NK-92 treated with Interleukin-12 subunit alpha and Interleukin-12 subunit beta, amount 100 ng/mL, for 24 hours (cell line): Measurements from ENCODE around the gene SSBP4.
"Not testable (repeated sequence)": the region's sequence is repeated elsewhere in the genome, so short reads cannot be mapped to it uniquely, and the experiment has no call there.

Source experiments
- DNase-seq: peaks from one replicate; lab custom pipeline; 2025; lab: John Stamatoyannopoulos, UW

The SSBP4 gene

DNA sequence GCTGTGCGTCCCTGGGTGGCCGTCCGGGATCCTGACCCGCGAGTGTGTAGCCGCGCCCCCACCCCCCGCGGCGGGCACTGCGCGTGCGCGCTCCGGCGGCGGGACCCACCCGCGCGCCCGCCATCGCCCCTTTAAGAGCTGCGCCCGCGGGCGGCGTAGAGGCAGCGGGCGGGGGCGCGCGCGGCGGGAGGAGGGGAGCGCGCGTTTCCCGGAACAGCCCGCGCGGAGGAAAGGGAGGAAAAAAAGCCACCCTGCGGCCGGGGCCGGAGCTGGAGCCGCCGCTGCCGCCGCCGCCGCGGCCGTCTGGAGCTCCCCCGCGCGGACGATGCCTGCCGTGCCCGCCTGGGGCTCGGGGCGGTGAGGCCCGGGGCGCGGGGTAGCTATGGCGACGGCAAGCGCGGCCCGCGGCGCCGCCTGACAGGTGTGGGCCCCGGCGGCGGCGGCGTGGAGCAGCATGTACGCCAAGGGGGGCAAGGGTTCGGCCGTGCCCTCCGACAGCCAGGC is at the start of gene SSBP4:
TSS of gene SSBP4 (plus strand) at position 204 of the 504 bp plus-strand sequence. CDS start at position 455, 251 bp downstream.
- peak; percentile 63 for DNase-seq

DNA sequence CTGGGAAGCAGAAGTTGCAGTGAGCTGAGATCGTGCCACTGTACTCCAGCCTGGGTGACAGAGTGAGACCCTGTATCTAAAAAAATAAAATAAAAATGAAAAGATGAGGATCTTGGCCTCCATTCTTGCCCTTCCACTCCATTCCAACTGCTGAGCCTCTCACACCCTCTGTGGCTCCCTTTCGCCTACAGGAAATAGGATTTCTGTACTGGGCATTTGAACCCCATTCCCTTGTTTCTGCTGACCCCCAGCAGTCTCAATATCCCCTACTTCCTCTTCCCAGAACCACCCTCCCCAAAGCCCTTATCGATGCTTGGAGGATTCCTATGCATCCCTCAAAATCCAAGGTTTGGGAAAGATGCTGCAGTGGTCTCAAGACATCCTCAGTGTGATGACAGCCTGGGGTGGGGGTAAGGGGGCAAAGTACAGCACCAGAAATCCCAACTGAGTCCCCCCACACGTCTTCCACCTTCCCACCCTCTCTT is 45.7 kb upstream of the SSBP4 start:
- no peak for DNase-seq

DNA sequence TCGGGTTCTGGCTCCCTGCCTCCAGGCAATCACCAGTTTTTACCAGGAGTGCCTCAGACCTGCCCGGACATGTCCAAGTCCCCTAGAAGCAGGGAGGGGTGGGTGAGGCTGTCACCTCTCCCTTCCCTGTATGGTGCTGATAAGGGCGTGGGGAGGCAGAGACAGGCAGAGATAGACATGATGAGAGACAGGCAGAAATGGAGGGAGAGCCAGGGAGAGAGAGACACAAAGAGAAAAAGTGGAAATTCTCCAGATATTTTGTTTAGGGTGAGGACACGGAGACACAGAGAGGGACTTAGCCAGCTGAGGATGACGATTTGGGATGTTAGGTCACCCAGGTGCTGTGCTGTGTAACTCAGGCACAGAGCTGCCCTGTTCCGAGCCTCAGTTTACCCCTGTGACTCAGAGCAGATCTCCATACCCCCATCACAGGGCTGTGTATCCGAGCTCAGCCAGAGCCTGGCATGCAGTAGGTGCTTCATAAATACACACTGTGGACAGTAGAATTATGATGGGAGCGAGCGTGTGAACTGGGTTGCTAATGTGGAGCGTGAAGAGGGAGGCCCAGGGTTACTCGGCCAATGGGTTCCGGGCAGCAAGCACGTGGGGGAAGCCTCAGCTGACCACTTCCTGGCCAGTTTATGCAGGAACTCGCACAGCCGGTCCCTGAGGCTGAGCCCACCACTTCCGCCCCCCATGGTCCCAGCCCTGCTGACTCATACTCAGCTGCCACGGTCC is 45.1 kb upstream of the SSBP4 start:
- DNase-seq, result peak; percentile 96

DNA sequence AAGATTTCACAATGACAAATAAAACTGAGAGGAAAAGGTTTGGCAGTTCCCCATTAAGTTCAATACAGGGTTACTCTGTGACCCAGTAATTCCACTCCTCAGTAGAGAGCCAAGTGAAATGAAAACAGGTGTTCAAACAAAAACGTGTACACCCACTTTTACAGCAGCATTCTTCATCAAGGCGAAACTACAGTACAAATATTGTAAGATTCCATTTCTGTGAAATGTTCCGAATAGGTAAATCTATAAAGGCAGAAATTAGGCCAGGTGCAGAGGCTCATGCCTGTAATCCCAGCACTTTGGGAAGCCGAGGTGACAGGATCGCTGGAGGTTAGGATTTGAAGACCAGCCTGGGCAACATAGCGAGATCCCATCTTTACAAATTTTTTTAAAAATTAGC is 42.2 kb upstream of the SSBP4 start:
- DNase-seq, result no peak

DNA sequence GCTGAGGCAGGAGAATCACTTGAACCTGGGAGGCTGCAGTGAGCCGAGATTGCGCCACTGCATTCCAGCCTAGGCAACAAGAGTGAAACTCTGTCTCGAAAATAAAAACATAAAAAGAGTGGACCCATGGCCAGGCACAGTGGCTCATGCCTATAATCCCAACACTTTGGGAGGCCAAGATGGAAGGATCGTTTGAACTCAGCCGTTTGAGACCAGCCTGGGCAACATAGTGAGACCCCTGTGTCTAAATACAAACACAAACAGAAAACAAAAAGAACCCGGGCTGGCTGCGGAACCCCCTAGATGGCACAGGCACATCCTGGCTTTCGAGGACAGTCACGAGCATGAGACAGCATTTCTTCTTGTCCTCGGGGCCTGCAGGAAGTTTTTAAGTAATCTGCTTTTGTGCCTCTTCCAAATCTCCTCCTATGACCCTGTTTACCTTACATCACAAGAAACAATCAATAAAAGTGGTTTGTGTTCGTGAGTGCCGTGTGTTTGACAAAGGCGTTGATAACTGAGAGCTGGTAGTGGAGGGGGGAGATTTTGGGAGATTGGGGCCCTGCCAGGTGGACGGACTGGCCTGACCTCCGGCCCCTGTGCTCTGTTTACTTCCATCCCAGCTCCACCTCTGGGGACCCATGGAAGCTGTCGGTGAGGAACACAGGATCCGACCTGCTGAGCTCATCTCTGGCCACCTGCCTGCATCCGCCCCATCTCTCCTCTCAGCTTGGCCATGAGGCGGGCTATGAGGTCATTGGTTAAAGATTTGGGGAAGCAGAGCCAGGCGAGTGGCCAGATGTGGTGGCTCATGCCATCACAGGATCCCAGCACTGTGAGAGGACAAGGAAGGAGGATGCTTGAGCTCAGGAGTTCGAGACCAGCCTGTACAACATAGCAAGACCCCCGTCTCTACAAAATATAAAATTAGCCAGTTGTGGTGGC is 39.1 kb upstream of the SSBP4 start:
- DNase-seq, result no peak

DNA sequence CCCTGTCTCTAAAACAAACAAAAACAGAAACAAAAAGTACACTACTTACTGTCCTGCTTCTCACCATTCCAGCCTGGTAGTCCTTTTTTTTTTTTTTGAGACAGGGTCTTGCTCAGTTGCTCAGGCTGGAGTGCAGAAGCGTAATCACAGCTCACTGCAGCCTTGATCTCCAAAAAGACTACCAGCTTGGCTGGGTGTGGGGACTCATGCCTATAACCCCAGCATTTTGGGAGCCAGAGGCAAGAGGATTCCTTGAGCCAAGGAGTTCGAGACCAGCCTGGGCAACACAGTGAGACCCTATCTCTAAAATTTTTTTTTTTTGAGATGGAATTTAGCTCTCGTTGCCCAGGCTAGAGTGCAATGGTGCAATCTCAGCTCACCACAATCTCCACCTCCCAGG is 38.4 kb upstream of the SSBP4 start:
- no peak for DNase-seq

DNA sequence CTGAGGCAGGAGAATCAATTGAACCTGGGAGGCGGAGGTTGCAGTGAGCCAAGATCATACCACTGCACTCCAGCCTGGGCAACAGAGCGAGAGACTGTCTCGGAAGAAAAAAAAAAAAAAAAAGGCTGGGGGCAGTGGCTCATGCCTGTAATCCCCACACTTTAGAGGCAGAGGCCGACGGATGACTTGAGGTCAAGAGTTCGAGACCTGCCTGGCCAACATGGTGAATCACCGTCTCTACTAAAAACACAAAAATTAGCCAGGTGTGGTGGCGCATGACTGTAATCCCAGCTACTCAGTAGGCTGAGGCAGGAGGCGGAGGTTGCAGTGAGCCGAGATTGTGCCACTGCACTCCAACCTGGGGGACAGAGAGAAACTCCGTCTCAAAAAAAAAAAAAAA is 35.6 kb upstream of the SSBP4 start:
- not testable (repeated sequence) for DNase-seq

DNA sequence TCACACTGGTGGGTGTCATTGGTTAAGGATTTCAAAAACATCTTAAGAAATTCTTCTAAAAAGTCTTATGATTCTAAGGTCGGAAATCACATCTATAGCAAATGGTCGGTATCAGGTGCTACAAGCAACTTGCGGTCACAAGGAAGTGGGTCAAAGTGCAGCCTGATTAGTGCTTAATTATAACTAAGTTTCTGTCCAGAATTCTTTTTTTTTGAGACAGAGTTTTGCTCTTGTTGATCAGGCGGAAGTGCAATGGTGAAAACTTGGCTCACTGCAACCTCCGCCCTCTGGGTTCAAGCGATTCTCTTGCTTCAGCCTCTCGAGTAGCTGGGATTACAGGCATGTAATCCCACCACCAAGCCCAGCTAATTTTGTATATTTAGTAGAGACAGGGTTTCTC is 34.4 kb upstream of the SSBP4 start:
- DNase-seq, result no peak

DNA sequence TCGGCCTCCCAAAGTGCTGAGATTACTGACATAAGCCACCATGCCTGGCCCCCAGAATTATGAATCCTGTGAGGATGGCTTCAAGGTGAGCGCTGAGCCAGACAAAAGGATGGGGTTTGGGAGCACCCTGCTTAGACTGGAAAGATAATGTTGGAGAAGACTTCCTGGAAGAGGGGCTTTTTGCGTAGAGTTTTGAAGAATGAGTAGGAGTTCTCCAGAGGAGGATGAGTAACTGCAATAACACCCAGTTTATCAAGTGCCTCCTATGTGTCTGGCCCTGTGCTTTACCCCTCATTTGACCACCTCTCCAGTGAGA is 33.9 kb upstream of the SSBP4 start:
- no peak for DNase-seq

DNA sequence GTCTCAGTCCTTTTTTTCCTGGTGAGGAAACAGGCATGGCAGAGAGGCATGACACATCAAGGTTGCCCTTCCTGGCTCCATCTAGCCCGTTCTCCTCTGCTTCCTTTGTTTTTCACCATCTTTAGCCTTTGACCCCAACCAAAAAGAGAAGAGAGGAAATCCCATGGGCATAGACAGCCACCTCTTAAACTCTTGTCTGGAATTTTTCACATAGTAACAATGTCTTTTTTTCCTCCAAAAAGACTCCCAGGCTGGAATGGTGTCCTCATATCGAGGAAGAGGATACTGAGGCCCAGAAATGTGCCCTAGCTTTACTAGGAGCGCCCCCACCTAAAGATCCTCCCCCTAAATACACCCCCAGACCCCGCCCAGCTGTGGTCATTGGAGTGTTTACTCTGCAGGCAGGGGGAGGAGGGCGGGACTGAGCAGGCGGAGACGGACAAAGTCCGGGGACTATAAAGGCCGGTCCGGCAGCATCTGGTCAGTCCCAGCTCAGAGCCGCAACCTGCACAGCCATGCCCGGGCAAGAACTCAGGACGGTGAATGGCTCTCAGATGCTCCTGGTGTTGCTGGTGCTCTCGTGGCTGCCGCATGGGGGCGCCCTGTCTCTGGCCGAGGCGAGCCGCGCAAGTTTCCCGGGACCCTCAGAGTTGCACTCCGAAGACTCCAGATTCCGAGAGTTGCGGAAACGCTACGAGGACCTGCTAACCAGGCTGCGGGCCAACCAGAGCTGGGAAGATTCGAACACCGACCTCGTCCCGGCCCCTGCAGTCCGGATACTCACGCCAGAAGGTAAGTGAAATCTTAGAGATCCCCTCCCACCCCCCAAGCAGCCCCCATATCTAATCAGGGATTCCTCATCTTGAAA is 33.3 kb upstream of the SSBP4 start, which contains the start of gene GDF15:
TSS of gene GDF15 (plus strand) at position 484 of the 868 bp plus-strand sequence. CDS start at position 516, 32 bp downstream.
- DNase-seq, result no peak

DNA sequence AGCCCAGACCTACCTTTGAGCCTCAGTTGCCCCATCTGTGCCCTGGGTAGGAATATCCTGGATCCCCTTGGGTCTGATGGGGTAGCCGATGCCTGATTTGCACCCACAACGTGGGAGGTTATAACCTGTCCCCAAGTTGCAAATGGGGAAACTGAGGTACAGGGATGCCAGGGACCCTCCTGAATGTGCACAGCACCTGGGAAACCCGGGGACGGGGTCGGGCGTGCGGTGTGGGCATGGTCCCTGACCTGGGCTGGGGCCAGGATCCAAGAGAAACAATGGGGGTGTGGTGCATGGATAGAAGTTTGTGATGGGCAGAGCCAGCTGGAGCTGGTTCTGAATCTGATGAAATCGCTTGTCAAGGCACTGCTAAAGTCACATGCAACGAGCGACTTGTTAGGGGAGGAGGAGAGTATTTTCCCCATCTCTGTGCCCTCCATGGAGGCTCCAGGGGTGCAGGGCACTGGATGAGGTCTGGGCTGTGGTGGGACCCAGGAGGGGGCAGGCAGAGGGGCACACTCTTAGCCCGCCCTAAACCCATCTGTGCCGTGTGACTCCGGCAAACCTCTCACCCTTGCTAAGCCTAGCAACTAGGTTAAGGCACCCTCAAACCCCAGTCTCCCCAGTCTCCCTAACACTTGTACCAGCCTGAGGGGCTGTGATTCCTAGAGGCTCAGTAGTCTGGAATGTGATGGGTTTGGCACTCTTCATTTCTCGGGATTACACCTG is 32.5 kb upstream of the SSBP4 start:
- no peak for DNase-seq

DNA sequence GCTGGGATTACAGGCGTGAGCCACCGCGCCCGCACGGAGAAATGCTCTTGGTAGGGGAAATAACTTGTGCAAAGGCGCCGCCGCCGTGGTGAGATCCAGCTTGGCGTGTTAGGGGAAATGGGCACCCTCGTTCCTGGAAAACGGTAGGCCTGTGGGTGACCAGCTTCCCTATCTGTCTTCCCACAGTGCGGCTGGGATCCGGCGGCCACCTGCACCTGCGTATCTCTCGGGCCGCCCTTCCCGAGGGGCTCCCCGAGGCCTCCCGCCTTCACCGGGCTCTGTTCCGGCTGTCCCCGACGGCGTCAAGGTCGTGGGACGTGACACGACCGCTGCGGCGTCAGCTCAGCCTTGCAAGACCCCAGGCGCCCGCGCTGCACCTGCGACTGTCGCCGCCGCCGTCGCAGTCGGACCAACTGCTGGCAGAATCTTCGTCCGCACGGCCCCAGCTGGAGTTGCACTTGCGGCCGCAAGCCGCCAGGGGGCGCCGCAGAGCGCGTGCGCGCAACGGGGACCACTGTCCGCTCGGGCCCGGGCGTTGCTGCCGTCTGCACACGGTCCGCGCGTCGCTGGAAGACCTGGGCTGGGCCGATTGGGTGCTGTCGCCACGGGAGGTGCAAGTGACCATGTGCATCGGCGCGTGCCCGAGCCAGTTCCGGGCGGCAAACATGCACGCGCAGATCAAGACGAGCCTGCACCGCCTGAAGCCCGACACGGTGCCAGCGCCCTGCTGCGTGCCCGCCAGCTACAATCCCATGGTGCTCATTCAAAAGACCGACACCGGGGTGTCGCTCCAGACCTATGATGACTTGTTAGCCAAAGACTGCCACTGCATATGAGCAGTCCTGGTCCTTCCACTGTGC is 30.9 kb upstream of the SSBP4 start:
- DNase-seq, result no peak

DNA sequence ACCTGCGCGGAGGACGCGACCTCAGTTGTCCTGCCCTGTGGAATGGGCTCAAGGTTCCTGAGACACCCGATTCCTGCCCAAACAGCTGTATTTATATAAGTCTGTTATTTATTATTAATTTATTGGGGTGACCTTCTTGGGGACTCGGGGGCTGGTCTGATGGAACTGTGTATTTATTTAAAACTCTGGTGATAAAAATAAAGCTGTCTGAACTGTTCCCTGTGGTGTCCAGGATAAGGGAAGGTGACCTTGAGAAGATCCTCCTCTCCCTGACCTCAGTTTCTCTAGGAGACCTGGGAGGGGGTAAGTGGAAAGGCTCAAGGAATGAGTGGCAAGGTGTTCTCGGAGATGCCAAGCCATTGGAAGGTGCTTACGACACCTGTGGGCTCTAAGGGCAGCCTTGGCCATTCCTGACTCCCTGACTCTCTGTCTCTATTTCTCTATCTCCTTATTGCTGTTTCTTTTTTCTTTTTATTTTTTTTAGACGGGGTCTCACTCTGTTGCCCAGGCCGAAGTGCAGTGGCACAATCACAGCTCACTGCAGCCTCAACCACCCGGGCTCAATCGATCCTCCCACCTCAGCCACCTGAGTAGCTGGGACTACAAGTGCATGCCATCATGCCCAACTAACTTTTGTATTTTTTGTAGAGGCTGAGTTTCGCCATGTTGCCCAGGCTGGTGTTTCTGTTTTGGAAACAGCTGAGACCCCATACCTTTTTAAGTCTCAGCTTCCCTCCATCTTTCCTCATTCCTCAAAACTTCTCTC is 30.1 kb upstream of the SSBP4 start:
- no peak for DNase-seq

DNA sequence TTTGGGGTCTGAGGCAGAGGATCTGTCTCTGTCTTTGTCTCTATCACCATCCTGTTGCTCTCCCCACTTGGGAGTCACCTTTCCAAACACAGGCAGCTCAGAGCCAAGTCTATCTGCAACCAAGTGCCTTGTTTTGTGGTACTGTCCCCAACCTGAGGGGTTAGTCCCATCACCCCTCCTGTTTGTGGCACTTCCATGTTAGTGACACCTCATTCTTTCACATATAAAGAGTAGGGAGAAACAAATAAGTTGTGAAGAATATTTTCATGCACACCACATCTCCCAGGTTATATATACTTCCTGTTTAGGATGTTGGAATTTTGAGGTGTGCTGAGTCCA is 29.5 kb upstream of the SSBP4 start:
- no peak for DNase-seq

DNA sequence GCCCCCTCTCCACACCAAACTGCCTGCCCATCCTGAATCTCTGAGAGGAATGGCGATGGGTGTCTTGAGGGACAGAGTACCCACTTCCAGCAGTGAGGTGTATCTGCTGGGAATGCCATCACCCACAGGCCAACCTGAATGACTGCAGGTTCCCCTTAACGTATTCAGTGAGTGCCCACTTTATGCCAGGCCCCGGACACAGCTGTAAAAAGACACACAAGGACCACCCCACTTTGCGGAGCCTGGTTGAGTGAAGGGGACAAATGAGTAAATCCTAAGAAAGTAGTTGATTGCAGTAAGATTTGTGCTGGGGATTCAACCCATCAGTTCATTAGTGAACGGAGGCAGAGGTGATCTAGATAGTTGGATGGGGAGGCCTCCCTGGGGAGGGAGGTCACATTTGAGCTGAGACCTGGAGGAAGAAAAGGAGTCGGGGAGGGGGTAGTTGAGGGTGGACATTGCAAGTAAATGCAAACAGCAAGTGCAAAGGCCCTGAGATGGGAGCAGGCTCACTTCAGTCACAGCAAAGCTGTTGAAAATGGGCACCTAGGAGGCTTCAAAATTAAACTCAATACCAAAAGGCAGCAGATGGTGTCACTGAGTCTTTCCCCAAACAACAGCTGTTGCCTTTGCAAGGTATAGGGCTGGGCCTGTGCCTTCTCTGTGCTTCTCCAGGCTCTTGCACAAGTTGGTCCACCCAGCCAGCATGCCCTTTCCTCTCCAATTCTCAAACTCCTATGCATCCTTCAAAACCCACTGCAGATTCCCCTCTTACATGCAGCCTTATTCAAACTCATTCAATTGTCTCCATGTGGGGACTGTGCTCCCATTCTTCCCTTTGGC is 28.9 kb upstream of the SSBP4 start:
- no peak for DNase-seq

DNA sequence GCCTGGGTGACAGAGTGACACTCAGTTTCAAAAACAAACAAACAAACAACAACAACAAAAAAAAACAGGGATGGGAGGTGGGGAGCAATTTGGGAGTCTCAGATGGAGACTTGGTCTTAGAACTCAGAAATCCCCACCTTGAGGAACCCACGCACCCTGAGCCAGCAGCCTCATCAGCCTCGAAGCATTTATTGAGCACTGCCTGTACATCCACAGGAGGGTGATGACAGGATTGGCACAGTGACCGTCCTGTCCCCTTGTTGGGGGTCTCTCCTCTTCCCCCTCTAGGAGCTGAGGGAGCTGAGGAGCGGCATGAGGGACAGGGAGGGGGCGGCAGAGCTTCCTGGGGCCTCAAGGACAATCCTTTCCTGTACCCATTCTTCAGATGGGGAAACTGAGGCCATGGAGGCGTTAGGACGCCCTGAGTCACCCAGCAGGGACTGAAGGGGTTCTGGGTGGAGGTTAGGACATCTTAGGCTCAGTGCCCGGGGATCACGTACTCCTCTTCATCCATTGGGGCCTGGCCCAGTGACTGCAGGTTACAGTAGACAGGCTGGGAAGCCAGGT is 27.6 kb upstream of the SSBP4 start:
- no peak for DNase-seq

DNA sequence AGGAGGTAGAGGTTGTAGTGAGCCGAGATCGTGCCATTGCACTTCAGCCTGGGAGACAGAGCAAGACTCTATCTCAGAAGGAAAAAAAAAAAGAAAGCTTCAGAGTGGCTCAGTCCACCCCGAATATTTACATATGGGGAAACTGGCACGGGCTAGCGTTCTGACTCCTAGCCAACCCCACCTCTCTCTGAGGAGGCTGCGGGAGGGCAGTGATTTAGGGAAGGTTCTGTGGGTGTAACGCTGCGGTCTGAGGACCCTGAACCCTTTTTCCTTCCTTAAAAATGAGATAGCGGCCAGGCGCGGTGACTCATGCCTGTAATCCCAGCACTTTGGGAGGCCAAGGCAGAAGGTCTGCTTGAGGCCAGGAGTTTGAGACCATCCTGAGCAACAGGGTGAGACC is 26.8 kb upstream of the SSBP4 start:
- no peak for DNase-seq

DNA sequence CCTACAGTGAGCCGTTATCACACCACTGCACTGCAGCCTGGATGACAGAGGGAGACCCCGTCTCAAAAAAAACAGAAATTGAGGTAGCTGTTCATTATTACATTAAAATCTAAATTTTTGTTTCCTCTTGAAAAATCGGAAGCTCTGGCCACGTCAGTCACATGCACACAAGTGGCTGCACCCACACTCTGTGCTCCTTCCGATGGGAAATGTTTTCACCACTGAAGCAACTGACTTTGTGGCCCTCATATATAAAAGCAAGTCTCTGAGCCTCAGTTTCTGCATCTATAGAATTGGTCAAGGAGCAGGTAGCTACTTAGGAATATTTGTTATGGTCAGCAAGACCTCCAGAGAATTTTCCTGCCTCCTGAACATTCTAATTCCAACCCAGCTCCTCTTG is 26.3 kb upstream of the SSBP4 start:
- no peak for DNase-seq
